Measurements from ENCODE around the gene DNAL4. TPM values are rescaled to one million over a fixed set of nuclear protein-coding genes. Genes with fewer than 3 reads are reported as not detected.

DNAL4 gene
- total RNA-seq, 1 experiment from 2014 or later: 8.3 TPM

GRCh38 chr22:38767313-38767712 is 26.6 kb downstream of the DNAL4 start:
- H3K9me3 ChIP-seq (ENCODE audit: control insufficient read depth, low read depth, low read length): no peaks in the 10 kb centered on the region
- H4K5ac ChIP-seq (ENCODE audit: insufficient read length, low read depth, low read length): no peak overlapping the region
- no peak overlapping the region for H4K8ac ChIP-seq (replicated peaks; ENCODE audit: insufficient read length, low read depth, low read length)
- Mint-ChIP-seq H3K9me3 (no peaks in the 10 kb centered on the region), H3K4me1 (peaks cover 2 to 9% of the 10 kb centered on the region in 2 experiments; a peak in 3 of 4 replicates), H3K27me3 (ENCODE audit: low read depth) (no peaks in the 10 kb centered on the region; the same call in none of the 2 replicates), H3K27ac (peak overlapping the region in 1 of 3 experiments; percentile 90; a peak in 1 of 7 replicates), H3K4me3 (no peak overlapping the region), H3K36me3 (ENCODE audit: insufficient read depth in 1 of 3, low read depth in 3 of 3) (no peaks in the 10 kb centered on the region)
- no peak overlapping the region for H3K23ac ChIP-seq (ENCODE audit: insufficient read length, low read depth, low read length)
- no peaks in the 10 kb centered on the region for H4K20me1 ChIP-seq (ENCODE audit: control insufficient read depth, insufficient read depth, insufficient read length)
- no peaks in the 10 kb centered on the region for H3K27me3 ChIP-seq (ENCODE audit: insufficient read depth, low read length)
- no peak overlapping the region for H2AK5ac ChIP-seq (ENCODE audit: insufficient read length, low read length)
- H3K79me1 ChIP-seq (ENCODE audit: insufficient read depth, low read depth, low read length, poor library complexity, severe bottlenecking): no peaks in the 10 kb centered on the region
- no peak overlapping the region for H2BK15ac ChIP-seq (ENCODE audit: low read depth, low read length)
- H4K91ac ChIP-seq (ENCODE audit: insufficient read length, low read depth, low read length): no peak overlapping the region
- H2BK12ac ChIP-seq (ENCODE audit: insufficient read length, low read depth, low read length): no peak overlapping the region
- no peak overlapping the region for H2AFZ ChIP-seq (ENCODE audit: low read length)
- H3K14ac ChIP-seq (ENCODE audit: insufficient read depth, low read length): no peak overlapping the region
- no peak for TF ChIP-seq CTCF (conservative IDR thresholded peaks at IDR 0.05)
- no peak for DNase-seq
- H3K27ac ChIP-seq (ENCODE audit: insufficient read length, low read depth, low read length): no peak overlapping the region
- no peak overlapping the region for H2BK5ac ChIP-seq (ENCODE audit: insufficient read length, low read length)
- no peak overlapping the region for H2BK20ac ChIP-seq (ENCODE audit: low read depth, low read length, poor library complexity, severe bottlenecking)
- H3K56ac ChIP-seq (ENCODE audit: insufficient read length, low read depth, low read length): no peak overlapping the region
- H3K4me2 ChIP-seq (ENCODE audit: insufficient read depth, insufficient read length, low read length): no peak overlapping the region
- H3K4me1 ChIP-seq (ENCODE audit: insufficient read depth, low read length): no peaks in the 10 kb centered on the region
- H3K4ac ChIP-seq (ENCODE audit: low read depth, low read length): no peak overlapping the region
- H3K18ac ChIP-seq (ENCODE audit: insufficient read length, low read depth, low read length): no peak overlapping the region
- H3T11ph ChIP-seq (ENCODE audit: low read length): no peak overlapping the region
- H3K9ac ChIP-seq (ENCODE audit: extremely low read depth, insufficient read length, low read length): no peak overlapping the region
- WGBS (ENCODE audit: extremely low coverage, insufficient read length, low lambda C conversion rate): no CpG with 5 or more reads among the region's 9 CpGs
- peaks cover 2% of the 10 kb centered on the region for H3K23me2 ChIP-seq (ENCODE audit: insufficient read length, low read depth, low read length, poor library complexity, severe bottlenecking)
- H3K79me2 ChIP-seq (ENCODE audit: insufficient read depth, low read length): no peaks in the 10 kb centered on the region
- no peak overlapping the region for H2BK120ac ChIP-seq (ENCODE audit: low read depth, low read length, poor library complexity, severe bottlenecking)
